Astrocyte (in vitro differentiated cells and primary cell): ENCODE measurements around the gene COL19A1. TPM values are rescaled to one million over a fixed set of nuclear protein-coding genes. Genes with fewer than 3 reads are reported as not detected.
"Not testable (repeated sequence)": the region's sequence is repeated elsewhere in the genome, so short reads cannot be mapped to it uniquely, and the experiment has no call there.

Experiments used
- DNase-seq: peaks from one replicate; pipeline ENCODE4 v3.0.0-alpha.2; 2010; ENCODE audit warnings: low read depth
- FAIRE-seq: peaks from 2 replicates; lab custom pipeline; 2011; peaks lifted over from hg19 to GRCh38; lab: Jason Lieb, UNC
- H2AFZ ChIP-seq: 2 replicates; pipeline ENCODE4 v1.6.0; 2012; ENCODE audit warnings: low read depth, low read length, inconsistent platforms
- H3K27ac ChIP-seq: 2 replicates; pipeline ENCODE4 v1.5.1; 2011; ENCODE audit warnings: low read depth, low read length, inconsistent platforms
- H3K27me3 ChIP-seq: 2 replicates; pipeline ENCODE4 v1.6.0; 2011; ENCODE audit warnings: low read length, inconsistent platforms; ENCODE audit not compliant: insufficient read depth
- H3K36me3 ChIP-seq: 2 replicates; pipeline ENCODE4 v1.5.1; 2011; ENCODE audit warnings: low read length, inconsistent platforms; ENCODE audit not compliant: insufficient read depth
- H3K4me1 ChIP-seq: 2 replicates; pipeline ENCODE4 v1.5.1; 2011; ENCODE audit warnings: low read length, inconsistent platforms; ENCODE audit not compliant: insufficient read depth
- H3K4me2 ChIP-seq: 2 replicates; pipeline ENCODE4 v1.6.0; 2012; ENCODE audit warnings: low read length, inconsistent platforms
- H3K4me3 ChIP-seq: 2 replicates; pipeline ENCODE4 v1.5.1; 2011; ENCODE audit warnings: low read depth, mild to moderate bottlenecking, low read length, inconsistent platforms; ENCODE audit not compliant: insufficient read depth
- H3K79me2 ChIP-seq: 2 replicates; pipeline ENCODE4 v1.6.0; 2012; ENCODE audit warnings: mild to moderate bottlenecking, low read length, inconsistent platforms; ENCODE audit not compliant: insufficient read depth
- H3K9ac ChIP-seq: 2 replicates; pipeline ENCODE4 v1.6.0; 2012; ENCODE audit warnings: mild to moderate bottlenecking, low read length, inconsistent platforms
- H3K9me3 ChIP-seq: 2 replicates; pipeline ENCODE4 v1.5.1; 2012; ENCODE audit warnings: low read depth, mild to moderate bottlenecking, low read length, inconsistent platforms; ENCODE audit not compliant: insufficient read depth
- H4K20me1 ChIP-seq: 2 replicates; pipeline ENCODE4 v1.6.0; 2012; ENCODE audit warnings: low read length, inconsistent platforms; ENCODE audit not compliant: insufficient read depth
- H3K27ac Mint-ChIP-seq: one replicate; pipeline ENCODE4 v1.8.0; 2021; ENCODE audit warnings: mild to moderate bottlenecking, mixed read lengths; ENCODE audit not compliant: unreplicated experiment
- H3K27me3 Mint-ChIP-seq: one replicate; pipeline ENCODE4 v1.8.0; 2021; ENCODE audit warnings: low read depth, mixed read lengths; ENCODE audit not compliant: unreplicated experiment
- H3K36me3 Mint-ChIP-seq: one replicate; pipeline ENCODE4 v1.8.0; 2021; ENCODE audit warnings: low read depth, mixed read lengths; ENCODE audit not compliant: unreplicated experiment
- H3K4me1 Mint-ChIP-seq: one replicate; pipeline ENCODE4 v1.8.0; 2021; ENCODE audit warnings: low read depth, mixed read lengths; ENCODE audit not compliant: unreplicated experiment
- H3K4me3 Mint-ChIP-seq: one replicate; pipeline ENCODE4 v1.8.0; 2021; ENCODE audit warnings: mild to moderate bottlenecking, moderate library complexity, mixed read lengths; ENCODE audit not compliant: unreplicated experiment
- H3K9me3 Mint-ChIP-seq: one replicate; pipeline ENCODE4 v1.8.0; 2021; ENCODE audit warnings: mild to moderate bottlenecking, mixed read lengths; ENCODE audit not compliant: unreplicated experiment
- EZH2 ChIP-seq: IDR thresholded peaks from 2 replicates; pipeline ENCODE4 v1.6.1; 2012; ENCODE audit warnings: mild to moderate bottlenecking, low read length, inconsistent platforms; ENCODE audit not compliant: insufficient read depth
- total RNA-seq: library from RNA; stranded (reverse); gene quantifications from 2 replicates; pipeline ENCODE4 v1.2.1, GENCODE V29; 2021
- TF ChIP-seq, protein P1 (sequence below): IDR thresholded peaks from 2 replicates; pipeline ENCODE4 v1.5.1; 2011; ENCODE audit warnings: low read depth, mild to moderate bottlenecking, inconsistent platforms, low read length, moderate library complexity; ENCODE audit not compliant: insufficient read depth

COL19A1 gene
- total RNA-seq, 1 donor from 2014 or later: 0.18 TPM

DNA sequence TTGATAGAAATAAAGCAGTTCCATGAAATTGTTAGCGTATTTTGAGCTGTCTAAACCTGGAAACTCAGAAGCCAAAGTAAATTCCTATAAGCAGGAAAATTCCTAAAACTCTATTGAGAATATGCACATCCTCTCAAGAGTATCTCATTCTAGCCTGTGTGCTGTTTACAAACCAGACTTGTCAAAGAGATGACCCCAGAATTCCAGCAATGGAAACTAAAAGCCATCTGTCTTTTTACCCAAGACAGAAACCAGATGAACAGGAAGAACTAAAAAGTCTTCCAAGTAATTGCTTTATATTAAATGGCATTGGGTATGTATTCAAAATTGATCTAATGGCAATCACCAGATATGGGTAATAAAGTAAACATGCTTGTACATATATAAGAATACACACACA lies 92.6 kb downstream of the COL19A1 start:
- TF ChIP-seq EZH2: no peak
- TF ChIP-seq, protein P1, sequence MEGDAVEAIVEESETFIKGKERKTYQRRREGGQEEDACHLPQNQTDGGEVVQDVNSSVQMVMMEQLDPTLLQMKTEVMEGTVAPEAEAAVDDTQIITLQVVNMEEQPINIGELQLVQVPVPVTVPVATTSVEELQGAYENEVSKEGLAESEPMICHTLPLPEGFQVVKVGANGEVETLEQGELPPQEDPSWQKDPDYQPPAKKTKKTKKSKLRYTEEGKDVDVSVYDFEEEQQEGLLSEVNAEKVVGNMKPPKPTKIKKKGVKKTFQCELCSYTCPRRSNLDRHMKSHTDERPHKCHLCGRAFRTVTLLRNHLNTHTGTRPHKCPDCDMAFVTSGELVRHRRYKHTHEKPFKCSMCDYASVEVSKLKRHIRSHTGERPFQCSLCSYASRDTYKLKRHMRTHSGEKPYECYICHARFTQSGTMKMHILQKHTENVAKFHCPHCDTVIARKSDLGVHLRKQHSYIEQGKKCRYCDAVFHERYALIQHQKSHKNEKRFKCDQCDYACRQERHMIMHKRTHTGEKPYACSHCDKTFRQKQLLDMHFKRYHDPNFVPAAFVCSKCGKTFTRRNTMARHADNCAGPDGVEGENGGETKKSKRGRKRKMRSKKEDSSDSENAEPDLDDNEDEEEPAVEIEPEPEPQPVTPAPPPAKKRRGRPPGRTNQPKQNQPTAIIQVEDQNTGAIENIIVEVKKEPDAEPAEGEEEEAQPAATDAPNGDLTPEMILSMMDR: no peak
- Histone ChIP-seq H3K27me3 (no peaks in the 10 kb centered on the region), H3K27ac (no peak overlapping the region), H3K4me1 (no peaks in the 10 kb centered on the region), H2AFZ (no peak overlapping the region), H3K79me2 (no peaks in the 10 kb centered on the region), H3K9ac (no peak overlapping the region), H3K4me2 (no peak overlapping the region), H4K20me1 (no peaks in the 10 kb centered on the region), H3K9me3 (no peaks in the 10 kb centered on the region), H3K36me3 (no peaks in the 10 kb centered on the region), H3K4me3 (no peak overlapping the region)
- H3K36me3 Mint-ChIP-seq: no peaks in the 10 kb centered on the region
- DNase-seq: no peak
- H3K4me3 Mint-ChIP-seq: no peak overlapping the region
- FAIRE-seq: no peak
- H3K4me1 Mint-ChIP-seq: no peaks in the 10 kb centered on the region
- H3K27ac Mint-ChIP-seq: no peak overlapping the region
- H3K9me3 Mint-ChIP-seq: no peaks in the 10 kb centered on the region
- H3K27me3 Mint-ChIP-seq: no peaks in the 10 kb centered on the region

DNA sequence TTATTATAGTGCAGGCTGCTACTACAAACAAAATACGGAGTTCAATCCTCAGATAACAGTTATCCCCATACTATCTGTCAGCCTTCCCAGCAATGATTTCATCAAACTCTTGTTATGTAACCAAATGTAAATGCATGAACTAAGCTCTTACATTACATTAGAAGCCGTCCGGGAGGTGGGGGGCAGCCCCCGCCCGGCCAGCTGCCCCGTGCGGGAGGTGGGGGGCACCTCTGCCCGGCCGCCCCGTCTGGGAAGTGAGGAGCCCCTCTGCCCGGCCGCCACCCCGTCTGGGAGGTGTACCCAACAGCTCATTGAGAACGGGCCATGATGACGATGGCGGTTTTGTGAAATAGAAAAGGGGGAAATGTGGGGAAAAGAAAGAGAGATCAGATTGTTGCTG lies 99.6 kb downstream of the COL19A1 start:
- not testable (repeated sequence) for DNase-seq, FAIRE-seq, H3K79me2 ChIP-seq, H3K4me2 ChIP-seq, H3K4me3 Mint-ChIP-seq, H3K9me3 Mint-ChIP-seq, H3K27ac Mint-ChIP-seq, H3K4me1 ChIP-seq, H3K9me3 ChIP-seq, H3K9ac ChIP-seq, H3K27me3 ChIP-seq, H3K27ac ChIP-seq, H3K36me3 Mint-ChIP-seq, H3K4me1 Mint-ChIP-seq, H2AFZ ChIP-seq, H3K4me3 ChIP-seq, H4K20me1 ChIP-seq, H3K27me3 Mint-ChIP-seq, H3K36me3 ChIP-seq

GRCh38 chr6:69973138-69973537 lies 106.8 kb downstream of the COL19A1 start:
- H3K9me3 Mint-ChIP-seq: no peaks in the 10 kb centered on the region
- no peak overlapping the region for H2AFZ ChIP-seq
- no peak overlapping the region for H3K27ac ChIP-seq
- no peak overlapping the region for H3K9ac ChIP-seq
- no peak overlapping the region for H3K4me3 ChIP-seq
- DNase-seq: no peak
- H3K9me3 ChIP-seq: no peaks in the 10 kb centered on the region
- H3K4me1 Mint-ChIP-seq: peaks cover 9% of the 10 kb centered on the region
- TF ChIP-seq, protein P1: no peak
- TF ChIP-seq EZH2: no peak
- no peaks in the 10 kb centered on the region for H3K79me2 ChIP-seq
- no peaks in the 10 kb centered on the region for H3K4me1 ChIP-seq
- no peaks in the 10 kb centered on the region for H3K27me3 Mint-ChIP-seq
- H3K4me2 ChIP-seq: no peak overlapping the region
- H3K4me3 Mint-ChIP-seq: no peak overlapping the region
- FAIRE-seq: no peak
- no peaks in the 10 kb centered on the region for H4K20me1 ChIP-seq
- no peak overlapping the region for H3K27ac Mint-ChIP-seq
- H3K27me3 ChIP-seq: no peaks in the 10 kb centered on the region
- H3K36me3 Mint-ChIP-seq: no peaks in the 10 kb centered on the region
- no peaks in the 10 kb centered on the region for H3K36me3 ChIP-seq
